Endothelial cell of umbilical vein (primary cell): ENCODE data around the gene AIDA.

Source experiments
- CTCF ChIP-seq, 2 donors: IDR thresholded peaks; 1 replicate in 1 of 2; 2 replicates in 1 of 2; pipeline ENCODE4 v1.5.1; 2011; ENCODE audit warnings: low read length in 2 of 2, mild to moderate bottlenecking in 2 of 2, moderate library complexity in 2 of 2, control low read depth in 1 of 2, inconsistent platforms in 1 of 2, low read depth in 1 of 2; ENCODE audit not compliant: insufficient read depth in 1 of 2; ENCODE audit errors: extremely low read depth in 1 of 2
- EZH2 ChIP-seq: IDR thresholded peaks from 2 replicates; pipeline ENCODE4 v1.6.1; 2012; ENCODE audit warnings: borderline replicate concordance, low read depth, mild to moderate bottlenecking, moderate library complexity, low read length, inconsistent platforms; ENCODE audit not compliant: severe bottlenecking
- POLR2A ChIP-seq: IDR thresholded peaks from 2 replicates; pipeline ENCODE4 v1.6.1; 2012; ENCODE audit warnings: low read depth, mild to moderate bottlenecking, control low read depth, low read length
- POLR2AphosphoS5 ChIP-seq: IDR thresholded peaks from 2 replicates; pipeline ENCODE4 v1.6.1; 2012; ENCODE audit warnings: low read depth, mild to moderate bottlenecking, control low read depth, low read length, moderate library complexity; ENCODE audit not compliant: insufficient read depth

GRCh38 chr1:222624214-222624613 is 88.1 kb downstream of the AIDA start:
- TF ChIP-seq CTCF (IDR thresholded peaks at IDR 0.05; ENCODE audit: extremely low read depth in 1 of 2, insufficient read depth in 1 of 2, low read depth in 1 of 2, low read length in 2 of 2) (no peak), POLR2A (no peak), EZH2 (no peak), POLR2AphosphoS5 (no peak)
